ENCODE results near the gene SGCD. TPM values are rescaled to one million over a fixed set of nuclear protein-coding genes. Genes with fewer than 3 reads are reported as not detected.

Gene SGCD
- total RNA-seq = 1 to 10 TPM; 1.0 to 5.3 (median 2.6) TPM
- under 1 TPM; 0.26 to 0.37 (median 0.36) TPM for polyA plus RNA-seq
- long read RNA-seq, donor 1, transcript SGCD-201 (9 exons, 1,606 nt) = major isoform, 15 of 15 reads
- long read RNA-seq, donor 1, partial matches to known transcripts = 0 of 15 reads
- long read RNA-seq, donor 1, other reads (novel, unspliced or antisense) = 0 of 15 reads
- long read RNA-seq, donor 2 = 0 reads

DNA sequence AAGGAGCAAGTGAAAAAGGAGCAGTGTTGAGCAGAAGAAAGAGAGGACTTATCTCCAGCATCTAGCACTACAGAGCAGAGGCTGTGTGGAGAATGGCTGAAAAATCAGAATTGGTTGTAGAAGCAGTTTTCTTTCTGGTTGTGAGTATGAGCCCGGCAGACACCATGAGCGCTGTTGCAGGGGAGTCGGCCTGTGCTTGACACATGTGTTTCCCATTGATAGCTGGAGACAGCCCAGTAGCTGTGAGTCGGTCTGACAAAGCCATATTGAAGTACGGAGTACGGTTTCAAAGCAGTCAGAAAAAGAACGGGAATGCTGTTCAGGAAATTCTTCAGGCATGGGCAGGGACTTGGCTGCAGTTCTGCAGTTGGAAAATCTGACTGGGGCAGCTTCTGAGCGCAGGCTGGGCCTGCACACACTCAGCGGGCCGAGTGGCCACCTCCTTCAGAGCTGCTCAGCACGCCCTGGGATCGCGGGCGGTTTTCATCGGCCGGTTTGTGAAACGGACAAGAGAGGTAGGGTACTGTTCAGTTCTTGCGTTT is at the start of gene SGCD:
TSS of gene SGCD (plus strand) at position 447 of the 542 bp plus-strand sequence.
- no peaks in the 10 kb centered on the region for H3K4me1 ChIP-seq
- H3K36me3 ChIP-seq = no peaks in the 10 kb centered on the region
- DNase-seq = no peak
- peaks cover 0 to 5% (median 0%) of the 10 kb centered on the region in 7 donors for H3K27me3 ChIP-seq (replicated peaks in 1 of 7)
- peak within 1 kb of the TSS in 5 of 8 donors; percentile 8 to 48 (median 14) for H3K4me3 ChIP-seq
- TF ChIP-seq POLR2AphosphoS5 (IDR thresholded peaks at IDR 0.05) = peak in 2 of 3 donors; percentile 36 to 65
- TF ChIP-seq, protein P1, sequence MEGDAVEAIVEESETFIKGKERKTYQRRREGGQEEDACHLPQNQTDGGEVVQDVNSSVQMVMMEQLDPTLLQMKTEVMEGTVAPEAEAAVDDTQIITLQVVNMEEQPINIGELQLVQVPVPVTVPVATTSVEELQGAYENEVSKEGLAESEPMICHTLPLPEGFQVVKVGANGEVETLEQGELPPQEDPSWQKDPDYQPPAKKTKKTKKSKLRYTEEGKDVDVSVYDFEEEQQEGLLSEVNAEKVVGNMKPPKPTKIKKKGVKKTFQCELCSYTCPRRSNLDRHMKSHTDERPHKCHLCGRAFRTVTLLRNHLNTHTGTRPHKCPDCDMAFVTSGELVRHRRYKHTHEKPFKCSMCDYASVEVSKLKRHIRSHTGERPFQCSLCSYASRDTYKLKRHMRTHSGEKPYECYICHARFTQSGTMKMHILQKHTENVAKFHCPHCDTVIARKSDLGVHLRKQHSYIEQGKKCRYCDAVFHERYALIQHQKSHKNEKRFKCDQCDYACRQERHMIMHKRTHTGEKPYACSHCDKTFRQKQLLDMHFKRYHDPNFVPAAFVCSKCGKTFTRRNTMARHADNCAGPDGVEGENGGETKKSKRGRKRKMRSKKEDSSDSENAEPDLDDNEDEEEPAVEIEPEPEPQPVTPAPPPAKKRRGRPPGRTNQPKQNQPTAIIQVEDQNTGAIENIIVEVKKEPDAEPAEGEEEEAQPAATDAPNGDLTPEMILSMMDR (IDR thresholded peaks at IDR 0.05 in 8 of 11, conservative IDR thresholded peaks at IDR 0.05 in 3 of 11) = no peak
- WGBS, 5 donors = 43 to 59% (median 52%) methylated on average over 18 of the region's 18 CpGs
- H3K27ac ChIP-seq = peak within 1 kb of the TSS in 3 of 8 donors; percentile 20 to 49 (median 45)
- no peaks in the 10 kb centered on the region for H3K9me3 ChIP-seq
- intact Hi-C loops (cut with DNase I; ENCODE audit: low total_unique reads) = no loop called here

DNA sequence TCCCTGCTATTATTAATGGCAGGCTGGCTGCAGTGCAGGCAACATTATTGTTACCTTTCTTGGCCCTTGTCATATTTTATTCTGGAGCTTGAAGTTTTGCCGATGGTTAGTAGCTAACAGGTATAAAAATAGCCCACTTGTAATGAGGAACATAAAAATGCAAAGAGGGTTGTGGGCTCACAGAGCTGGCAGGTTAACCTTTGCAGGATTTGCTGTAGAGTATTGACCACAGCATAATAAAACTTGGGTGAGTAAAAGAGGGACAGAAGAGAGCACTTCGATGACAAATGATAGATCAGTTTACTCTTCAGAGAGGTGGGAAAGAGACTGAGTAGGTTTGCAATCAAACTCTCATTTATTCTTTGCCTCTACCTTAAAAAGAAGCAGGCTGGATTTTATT is 49.7 kb upstream of the SGCD start:
- intact Hi-C loops (cut with DNase I; ENCODE audit: low total_unique reads) = no loop called here
- Histone ChIP-seq H3K36me3 (no peaks in the 10 kb centered on the region), H3K27me3 (replicated peaks in 1 of 7) (no peaks in the 10 kb centered on the region), H3K4me1 (no peaks in the 10 kb centered on the region), H3K9me3 (no peaks in the 10 kb centered on the region), H3K4me3 (no peak overlapping the region), H3K27ac (no peak overlapping the region)
- TF ChIP-seq, protein P1 (IDR thresholded peaks at IDR 0.05 in 8 of 11, conservative IDR thresholded peaks at IDR 0.05 in 3 of 11) = no peak
- no peak for TF ChIP-seq POLR2A (IDR thresholded peaks at IDR 0.05)
- TF ChIP-seq POLR2AphosphoS5 (IDR thresholded peaks at IDR 0.05) = no peak
- WGBS, 5 donors = 73 to 89% (median 75%) methylated on average over 2 of the region's 2 CpGs
- DNase-seq = no peak

DNA sequence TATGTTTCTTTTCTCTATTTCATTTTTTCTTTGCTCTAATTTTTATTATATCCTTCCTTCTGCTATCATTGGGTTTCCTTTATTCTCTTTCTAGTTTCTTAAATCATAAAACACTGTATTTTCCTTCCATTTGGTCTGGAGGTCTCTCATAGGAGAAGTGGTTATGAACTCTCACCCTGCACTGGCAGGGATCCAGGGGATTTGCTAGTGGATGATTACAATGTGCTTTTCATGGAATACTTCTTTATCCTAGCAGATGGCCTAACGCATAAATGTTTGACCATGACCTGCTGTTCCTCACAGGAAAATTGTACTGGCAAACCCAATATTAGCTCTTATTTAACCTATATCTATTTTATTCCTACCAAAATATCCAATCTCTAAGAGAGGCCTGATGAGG is 31.5 kb upstream of the SGCD start:
- no peaks in the 10 kb centered on the region for H3K9me3 ChIP-seq
- H3K27me3 ChIP-seq (replicated peaks in 1 of 7) = no peaks in the 10 kb centered on the region
- intact Hi-C loops (cut with DNase I; ENCODE audit: low total_unique reads) = no loop called here
- H3K4me1 ChIP-seq = no peaks in the 10 kb centered on the region
- H3K4me3 ChIP-seq = no peak overlapping the region
- H3K27ac ChIP-seq = no peak overlapping the region
- DNase-seq = no peak
- TF ChIP-seq POLR2A (IDR thresholded peaks at IDR 0.05) = no peak
- TF ChIP-seq POLR2AphosphoS5 (IDR thresholded peaks at IDR 0.05) = no peak
- TF ChIP-seq, protein P1 (IDR thresholded peaks at IDR 0.05 in 8 of 11, conservative IDR thresholded peaks at IDR 0.05 in 3 of 11) = no peak
- WGBS, 5 donors = 72 to 92% (median 86%) methylated on average over 1 of the region's 1 CpG
- no peaks in the 10 kb centered on the region for H3K36me3 ChIP-seq

DNA sequence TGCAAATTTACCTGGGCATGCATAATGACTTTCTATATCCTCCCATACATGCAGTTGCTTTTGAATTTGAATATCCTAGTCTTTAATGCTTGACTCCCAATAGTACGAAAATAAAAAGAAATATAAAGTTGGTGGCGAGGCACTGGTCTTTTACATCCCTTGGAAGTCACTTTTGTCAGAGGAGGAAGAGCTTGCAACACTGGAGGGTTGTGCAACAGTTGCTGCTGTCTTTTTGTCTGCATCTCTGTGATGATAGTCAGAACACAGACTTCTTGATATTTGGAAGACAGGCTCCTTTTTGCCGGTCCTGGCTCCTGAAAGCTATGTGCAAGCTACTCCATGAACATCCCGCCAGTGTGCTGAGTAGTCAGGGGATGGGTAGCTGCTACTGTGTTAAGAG is 16.8 kb upstream of the SGCD start:
- TF ChIP-seq POLR2A (IDR thresholded peaks at IDR 0.05) (no peak), POLR2AphosphoS5 (IDR thresholded peaks at IDR 0.05) (no peak)
- TF ChIP-seq, protein P1 (IDR thresholded peaks at IDR 0.05 in 8 of 11, conservative IDR thresholded peaks at IDR 0.05 in 3 of 11) = no peak
- WGBS, 5 donors = 71 to 87% (median 86%) methylated on average over 4 of the region's 4 CpGs
- Histone ChIP-seq H3K9me3 (peaks cover 0 to 48% (median 33%) of the 10 kb centered on the region in 8 donors), H3K4me3 (no peak overlapping the region), H3K27ac (no peak overlapping the region), H3K36me3 (no peaks in the 10 kb centered on the region), H3K4me1 (no peaks in the 10 kb centered on the region), H3K27me3 (replicated peaks in 1 of 7) (no peaks in the 10 kb centered on the region)
- intact Hi-C loops (cut with DNase I; ENCODE audit: low total_unique reads) = no loop called here
- DNase-seq = no peak

Measured in spleen (tissue), 13 donors.